Parathyroid adenoma (tissue), 2 donors: Measurements from ENCODE around the gene ALG2.

ENCODE experiments used
- H2AFZ ChIP-seq: fragments of 300-600 bp; sonication (generic); one replicate; pipeline ENCODE4 v1.7.0; 2017; ENCODE audit warnings: antibody characterized with exemption, mild to moderate bottlenecking
- H3K27ac ChIP-seq: fragments of 300-600 bp; sonication (generic); one replicate; pipeline ENCODE4 v1.7.0; 2017
- H3K27me3 ChIP-seq: fragments of 300-600 bp; sonication (generic); one replicate; pipeline ENCODE4 v1.7.0; 2017; ENCODE audit warnings: low read length; ENCODE audit not compliant: control insufficient read depth, insufficient read depth
- H3K36me3 ChIP-seq: fragments of 300-600 bp; sonication (generic); one replicate; pipeline ENCODE4 v1.7.0; 2017; ENCODE audit warnings: low read length; ENCODE audit not compliant: control insufficient read depth, insufficient read depth
- H3K4me1 ChIP-seq: fragments of 300-600 bp; sonication (generic); one replicate; pipeline ENCODE4 v1.7.0; 2017; ENCODE audit warnings: control low read depth
- H3K4me2 ChIP-seq: fragments of 300-600 bp; sonication (generic); one replicate; pipeline ENCODE4 v1.7.0; 2017; ENCODE audit warnings: low read length
- H3K4me3 ChIP-seq: fragments of 300-600 bp; sonication (generic); one replicate; pipeline ENCODE4 v1.7.0; 2017; ENCODE audit warnings: low read depth, low read length
- H3K79me2 ChIP-seq: fragments of 300-600 bp; sonication (generic); one replicate; pipeline ENCODE4 v1.7.0; 2017; ENCODE audit warnings: control low read depth
- H3K9ac ChIP-seq: fragments of 300-600 bp; sonication (generic); one replicate; pipeline ENCODE4 v1.7.0; 2017; ENCODE audit warnings: mild to moderate bottlenecking
- H3K9me3 ChIP-seq: fragments of 300-600 bp; sonication (generic); one replicate; pipeline ENCODE4 v1.7.0; 2017; ENCODE audit warnings: low read length; ENCODE audit not compliant: control insufficient read depth
- CTCF ChIP-seq: fragments of 300-600 bp; sonication (generic); IDR thresholded peaks from one replicate; pipeline ENCODE4 v1.7.0; 2017; ENCODE audit warnings: antibody characterized with exemption, mild to moderate bottlenecking
- donor health status: primary hyperparathyroidism.

The ALG2 gene

GRCh38 chr9:99190597-99191283, 31.0 kb downstream of the ALG2 start:
- Histone ChIP-seq H3K4me3 (no peak overlapping the region), H3K27me3 (no peaks in the 10 kb centered on the region), H3K4me1 (no peaks in the 10 kb centered on the region), H3K4me2 (no peak overlapping the region), H3K9me3 (no peaks in the 10 kb centered on the region), H2AFZ (no peak overlapping the region), H3K79me2 (no peaks in the 10 kb centered on the region), H3K9ac (no peak overlapping the region), H3K36me3 (no peaks in the 10 kb centered on the region), H3K27ac (no peak overlapping the region)
- TF ChIP-seq CTCF = no peak

- H3K27me3 ChIP-seq = no peaks in the 10 kb centered on the region
- no peak overlapping the region for H3K9ac ChIP-seq
- no peak for TF ChIP-seq CTCF
- H3K4me3 ChIP-seq = no peak overlapping the region
- no peaks in the 10 kb centered on the region for H3K9me3 ChIP-seq
- H2AFZ ChIP-seq = no peak overlapping the region
- H3K36me3 ChIP-seq = no peaks in the 10 kb centered on the region
- H3K79me2 ChIP-seq = no peaks in the 10 kb centered on the region
- H3K27ac ChIP-seq = no peak overlapping the region
- no peaks in the 10 kb centered on the region for H3K4me1 ChIP-seq
- no peak overlapping the region for H3K4me2 ChIP-seq
These were observed 31.7 kb downstream of the ALG2 start for GRCh38 chr9:99189887-99190596.

GRCh38 chr9:99189186-99189585, 32.6 kb downstream of the ALG2 start:
- no peaks in the 10 kb centered on the region for H3K4me1 ChIP-seq
- TF ChIP-seq CTCF = no peak
- no peaks in the 10 kb centered on the region for H3K9me3 ChIP-seq
- no peaks in the 10 kb centered on the region for H3K79me2 ChIP-seq
- no peak overlapping the region for H2AFZ ChIP-seq
- no peaks in the 10 kb centered on the region for H3K27me3 ChIP-seq
- no peak overlapping the region for H3K4me3 ChIP-seq
- H3K4me2 ChIP-seq = no peak overlapping the region
- H3K9ac ChIP-seq = no peak overlapping the region
- H3K27ac ChIP-seq = no peak overlapping the region
- H3K36me3 ChIP-seq = no peaks in the 10 kb centered on the region

- no peak overlapping the region for H3K27ac ChIP-seq
- no peaks in the 10 kb centered on the region for H3K79me2 ChIP-seq
- H3K36me3 ChIP-seq = no peaks in the 10 kb centered on the region
- no peaks in the 10 kb centered on the region for H3K9me3 ChIP-seq
- no peaks in the 10 kb centered on the region for H3K4me1 ChIP-seq
- no peak overlapping the region for H3K4me3 ChIP-seq
- H2AFZ ChIP-seq = no peak overlapping the region
- TF ChIP-seq CTCF = no peak
- no peak overlapping the region for H3K4me2 ChIP-seq
- H3K9ac ChIP-seq = no peak overlapping the region
- no peaks in the 10 kb centered on the region for H3K27me3 ChIP-seq
These were observed 34.4 kb downstream of the ALG2 start for GRCh38 chr9:99187311-99187710.
